22Rv1 (cell line): Measurements from ENCODE around the gene LHX3.

Experiments
- H3K27ac ChIP-seq: fragments of 450-650 bp; 2 replicates; pipeline ENCODE4 v1.5.1; 2017
- ZFX ChIP-seq: fragments of 450-650 bp; IDR thresholded peaks from 2 replicates; pipeline ENCODE4 v1.6.1; 2017; ENCODE audit warnings: antibody characterized with exemption, borderline replicate concordance
- TF ChIP-seq, protein P1 (sequence below): fragments of 450-650 bp; IDR thresholded peaks from 2 replicates; pipeline ENCODE4 v1.5.1; 2017; ENCODE audit warnings: mild to moderate bottlenecking

The LHX3 gene

DNA sequence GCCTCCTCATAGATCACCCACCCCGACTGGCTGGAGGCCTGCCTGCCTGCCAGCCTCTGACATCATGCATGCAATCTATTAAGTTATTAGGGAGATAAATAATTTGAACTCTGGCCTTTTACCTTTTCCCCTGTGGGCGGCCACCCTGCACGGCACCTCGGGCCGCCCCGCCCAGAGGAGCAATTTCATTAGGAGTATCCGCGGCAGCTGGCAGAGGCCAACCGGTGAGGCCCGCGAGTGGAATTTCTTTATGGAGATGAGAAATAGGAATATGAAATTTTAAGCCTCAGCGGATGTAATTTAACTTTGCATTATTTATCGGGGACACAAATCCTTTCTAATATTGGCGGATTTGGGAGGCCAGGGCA lies 22.5 kb downstream of the LHX3 start:
- H3K27ac ChIP-seq = no peak overlapping the region
- TF ChIP-seq ZFX = no peak
- TF ChIP-seq, protein P1, sequence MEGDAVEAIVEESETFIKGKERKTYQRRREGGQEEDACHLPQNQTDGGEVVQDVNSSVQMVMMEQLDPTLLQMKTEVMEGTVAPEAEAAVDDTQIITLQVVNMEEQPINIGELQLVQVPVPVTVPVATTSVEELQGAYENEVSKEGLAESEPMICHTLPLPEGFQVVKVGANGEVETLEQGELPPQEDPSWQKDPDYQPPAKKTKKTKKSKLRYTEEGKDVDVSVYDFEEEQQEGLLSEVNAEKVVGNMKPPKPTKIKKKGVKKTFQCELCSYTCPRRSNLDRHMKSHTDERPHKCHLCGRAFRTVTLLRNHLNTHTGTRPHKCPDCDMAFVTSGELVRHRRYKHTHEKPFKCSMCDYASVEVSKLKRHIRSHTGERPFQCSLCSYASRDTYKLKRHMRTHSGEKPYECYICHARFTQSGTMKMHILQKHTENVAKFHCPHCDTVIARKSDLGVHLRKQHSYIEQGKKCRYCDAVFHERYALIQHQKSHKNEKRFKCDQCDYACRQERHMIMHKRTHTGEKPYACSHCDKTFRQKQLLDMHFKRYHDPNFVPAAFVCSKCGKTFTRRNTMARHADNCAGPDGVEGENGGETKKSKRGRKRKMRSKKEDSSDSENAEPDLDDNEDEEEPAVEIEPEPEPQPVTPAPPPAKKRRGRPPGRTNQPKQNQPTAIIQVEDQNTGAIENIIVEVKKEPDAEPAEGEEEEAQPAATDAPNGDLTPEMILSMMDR = no peak

GRCh38 chr9:136181784-136182419 lies 23.0 kb downstream of the LHX3 start:
- TF ChIP-seq, protein P1 = no peak
- TF ChIP-seq ZFX = no peak
- no peak overlapping the region for H3K27ac ChIP-seq

DNA sequence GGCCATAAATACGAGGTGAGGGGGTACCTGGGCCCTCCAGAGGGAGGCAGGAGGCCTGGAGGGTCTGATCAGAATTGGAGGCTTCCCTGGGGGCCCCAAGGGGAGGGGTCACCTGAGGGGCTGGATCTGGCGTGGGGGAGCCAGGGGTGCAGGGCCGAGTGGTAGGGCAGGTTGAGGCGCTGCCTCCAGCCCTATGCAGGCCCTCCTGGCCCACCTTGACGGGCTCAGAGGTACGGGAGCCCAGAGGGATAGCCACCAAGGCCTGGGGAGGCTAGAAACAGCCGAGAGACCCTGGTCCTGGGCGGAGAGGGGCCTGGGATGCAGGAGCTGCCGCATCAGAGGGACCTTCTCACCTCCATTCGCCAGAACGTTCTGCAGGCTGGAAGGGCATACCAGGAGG lies 24.3 kb downstream of the LHX3 start:
- no peak for TF ChIP-seq ZFX
- H3K27ac ChIP-seq = no peak overlapping the region

DNA sequence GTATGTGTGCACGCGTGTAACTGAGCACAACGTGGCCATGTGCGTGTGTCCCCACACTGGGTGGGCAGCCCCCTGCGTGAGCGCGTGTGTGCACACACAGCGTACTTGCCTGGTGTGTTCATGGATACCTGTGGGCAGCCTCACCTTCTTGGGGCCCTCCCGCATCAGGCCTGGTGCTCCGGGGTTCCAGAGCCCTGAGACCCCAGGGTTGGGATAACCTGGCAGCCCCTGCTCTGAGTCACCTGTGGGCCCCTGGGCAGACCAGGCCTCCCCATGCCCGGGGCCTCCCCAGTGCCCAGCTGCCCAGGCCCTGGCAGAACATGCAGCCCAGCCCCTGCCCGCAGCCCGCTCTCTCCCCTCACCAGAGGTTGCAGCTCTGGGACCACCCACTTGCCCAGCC lies 25.2 kb downstream of the LHX3 start:
- no peak overlapping the region for H3K27ac ChIP-seq
- TF ChIP-seq ZFX = no peak
- TF ChIP-seq, protein P1 = no peak

- TF ChIP-seq, protein P1 = no peak
- no peak for TF ChIP-seq ZFX
- H3K27ac ChIP-seq = no peak overlapping the region
These were observed 25.8 kb downstream of the LHX3 start for GRCh38 chr9:136179101-136179616.

DNA sequence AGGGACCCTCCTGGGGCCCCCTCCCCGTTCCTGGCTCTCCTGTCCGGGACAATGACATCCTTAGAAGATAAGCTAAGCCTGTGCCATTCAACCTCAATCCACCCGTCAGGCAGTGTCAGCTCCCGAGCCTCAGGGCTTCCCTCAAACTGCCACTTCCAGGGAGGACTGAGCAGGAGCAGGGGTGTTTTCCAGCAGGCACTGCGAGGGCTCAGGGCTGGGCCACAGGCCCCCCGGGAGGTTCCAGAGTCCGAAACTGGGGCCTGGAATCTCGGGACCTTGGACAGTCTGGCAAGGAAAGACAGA lies 26.2 kb downstream of the LHX3 start:
- TF ChIP-seq, protein P1 = no peak
- no peak overlapping the region for H3K27ac ChIP-seq

GRCh38 chr9:136178061-136178772 lies 26.7 kb downstream of the LHX3 start:
- no peak for TF ChIP-seq ZFX
- TF ChIP-seq, protein P1 = no peak
- H3K27ac ChIP-seq = no peak overlapping the region
